Activated T-cell treated with anti-CD3 and anti-CD28 coated beads, Interleukin-2, amount 50 U/mL, for 24 hours (primary cell): ENCODE measurements around the gene GNG13.

Experiments used
- DNase-seq: peaks from one replicate; pipeline ENCODE4 v3.0.0-alpha.2; 2020
- H3K27ac Mint-ChIP-seq: 2 replicates; pipeline ENCODE4 v1.8.0; 2020; ENCODE audit warnings: mild to moderate bottlenecking, mixed read lengths
- H3K27me3 Mint-ChIP-seq: 2 replicates; pipeline ENCODE4 v1.8.0; 2020; ENCODE audit warnings: mixed read lengths
- H3K36me3 Mint-ChIP-seq: 2 replicates; pipeline ENCODE4 v1.8.0; 2020; ENCODE audit warnings: low read depth, mixed read lengths
- H3K4me1 Mint-ChIP-seq: 2 replicates; pipeline ENCODE4 v1.8.0; 2020; ENCODE audit warnings: low read depth, mixed read lengths
- H3K4me3 Mint-ChIP-seq: 2 replicates; pipeline ENCODE4 v1.8.0; 2020; ENCODE audit warnings: mild to moderate bottlenecking, moderate library complexity, mixed read lengths
- H3K9me3 Mint-ChIP-seq: 2 replicates; pipeline ENCODE4 v1.8.0; 2020; ENCODE audit warnings: mixed read lengths

The GNG13 gene

DNA sequence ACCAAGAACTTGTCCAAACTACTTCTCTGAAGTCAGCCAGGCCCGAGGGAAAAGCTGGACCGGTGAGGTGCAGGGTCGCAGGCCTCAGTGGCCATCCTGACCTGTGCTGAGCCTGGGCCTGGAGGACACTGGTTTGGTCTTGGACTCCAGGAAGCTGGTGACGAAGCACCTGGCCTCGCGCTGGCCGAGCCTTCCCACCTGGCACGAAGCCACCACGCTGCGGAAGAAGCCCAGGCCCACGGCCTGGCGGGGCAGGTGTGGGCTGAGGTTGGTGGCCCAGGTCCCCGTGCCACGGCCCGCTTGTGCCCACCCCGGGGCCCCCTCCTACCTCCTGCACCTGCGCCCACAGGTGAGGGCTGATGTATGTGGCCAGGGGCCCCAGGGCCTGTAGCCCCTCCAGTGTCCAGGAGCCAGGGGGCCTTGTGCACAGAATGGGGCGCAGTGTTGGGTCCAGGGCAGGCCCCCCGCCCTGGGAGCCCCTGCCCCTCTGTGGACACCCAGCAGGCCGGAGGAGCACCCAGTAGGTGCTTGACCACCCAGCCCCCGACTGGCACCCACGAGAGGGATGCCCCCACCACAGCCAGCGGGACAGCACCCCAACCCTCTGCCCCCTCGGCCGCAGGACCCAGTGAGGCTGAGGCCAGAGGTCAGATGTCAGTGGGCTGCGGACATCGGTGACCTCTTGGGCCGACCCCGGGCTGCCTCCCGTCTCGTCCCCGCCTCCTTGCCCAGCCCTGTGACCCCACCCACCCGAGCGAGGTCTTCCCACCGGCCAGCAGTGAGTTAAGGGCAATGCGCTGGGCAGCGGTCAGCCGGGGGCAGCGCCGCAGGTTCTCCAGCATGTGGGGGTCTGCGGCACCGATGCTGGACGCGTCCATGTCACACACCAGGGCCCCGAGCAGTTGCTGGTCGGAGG is 26.2 kb downstream of the GNG13 start:
- Mint-ChIP-seq H3K4me3 (no peak overlapping the region), H3K4me1 (no peaks in the 10 kb centered on the region), H3K36me3 (no peaks in the 10 kb centered on the region), H3K27me3 (no peaks in the 10 kb centered on the region), H3K27ac (no peak overlapping the region), H3K9me3 (no peaks in the 10 kb centered on the region)
- no peak for DNase-seq

DNA sequence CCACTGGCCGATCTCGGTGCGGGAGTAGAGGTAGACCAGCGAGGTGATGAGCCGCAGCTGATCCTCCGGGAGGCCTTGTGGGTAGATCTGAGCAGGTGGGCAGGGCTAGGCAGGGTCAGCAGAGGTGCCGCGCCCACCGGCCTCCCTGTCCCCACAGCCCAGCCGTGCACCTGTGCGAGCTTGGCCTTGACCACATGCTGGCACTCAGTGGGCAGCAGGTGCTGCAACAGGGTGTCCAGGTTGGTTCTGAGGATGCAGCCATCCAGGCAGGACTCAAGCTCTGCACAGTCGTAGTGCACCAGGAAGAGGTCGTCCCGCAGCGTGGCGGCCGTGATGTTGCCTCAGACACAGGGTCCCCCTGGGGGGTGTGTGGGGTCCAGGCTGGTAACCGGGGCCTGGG is 27.6 kb downstream of the GNG13 start:
- no peaks in the 10 kb centered on the region for H3K4me1 Mint-ChIP-seq
- no peak overlapping the region for H3K27ac Mint-ChIP-seq
- no peaks in the 10 kb centered on the region for H3K36me3 Mint-ChIP-seq
- no peaks in the 10 kb centered on the region for H3K27me3 Mint-ChIP-seq
- H3K9me3 Mint-ChIP-seq, result no peaks in the 10 kb centered on the region
- no peak for DNase-seq
- H3K4me3 Mint-ChIP-seq, result no peak overlapping the region

DNA sequence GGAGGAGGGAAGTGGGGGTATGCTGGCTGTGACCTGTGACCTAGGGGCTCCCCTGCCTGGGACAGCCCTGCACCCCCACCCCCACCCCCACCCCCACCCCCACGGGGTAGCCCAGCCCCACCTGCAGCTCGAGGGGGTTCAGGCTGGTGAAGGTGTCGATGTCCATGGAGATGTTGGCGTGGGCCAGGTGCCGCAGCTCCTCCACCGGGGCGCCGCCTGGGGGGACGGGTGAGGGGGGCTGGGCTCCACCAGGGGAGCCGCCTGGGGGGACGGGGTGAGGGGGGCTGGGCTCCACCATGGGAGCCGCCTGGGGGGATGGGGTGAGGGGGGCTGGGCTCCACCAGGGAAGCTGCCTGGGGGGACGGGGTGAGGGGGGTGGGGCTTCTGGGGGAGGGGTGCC is 30.1 kb downstream of the GNG13 start:
- Mint-ChIP-seq H3K27ac (no peak overlapping the region), H3K4me1 (no peaks in the 10 kb centered on the region), H3K27me3 (no peaks in the 10 kb centered on the region), H3K36me3 (no peaks in the 10 kb centered on the region), H3K4me3 (no peak overlapping the region), H3K9me3 (no peaks in the 10 kb centered on the region)
- DNase-seq, result no peak

DNA sequence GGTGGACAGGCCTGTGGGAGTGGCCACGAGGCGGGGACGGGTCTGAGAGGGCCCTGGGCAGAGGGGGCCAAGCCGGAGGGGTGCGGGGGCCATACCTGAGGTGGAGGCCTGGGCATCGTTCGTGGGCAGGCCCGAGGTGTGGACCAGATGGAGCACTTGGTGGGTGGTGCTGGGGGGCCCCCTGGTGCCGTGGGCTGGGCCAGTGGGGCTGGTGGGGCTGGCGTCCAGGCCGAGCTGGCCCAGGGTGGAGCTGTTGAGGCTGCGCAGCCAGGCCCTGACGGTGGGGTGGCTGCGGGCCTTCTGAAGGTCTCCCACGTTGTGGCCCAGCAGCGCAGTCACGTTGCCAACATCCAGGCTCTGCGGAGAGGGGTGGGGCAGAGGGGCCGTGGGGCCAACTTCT is 30.6 kb downstream of the GNG13 start:
- no peak for DNase-seq
- Mint-ChIP-seq H3K36me3 (no peaks in the 10 kb centered on the region), H3K27ac (no peak overlapping the region), H3K4me3 (no peak overlapping the region), H3K27me3 (no peaks in the 10 kb centered on the region), H3K9me3 (no peaks in the 10 kb centered on the region), H3K4me1 (no peaks in the 10 kb centered on the region)

DNA sequence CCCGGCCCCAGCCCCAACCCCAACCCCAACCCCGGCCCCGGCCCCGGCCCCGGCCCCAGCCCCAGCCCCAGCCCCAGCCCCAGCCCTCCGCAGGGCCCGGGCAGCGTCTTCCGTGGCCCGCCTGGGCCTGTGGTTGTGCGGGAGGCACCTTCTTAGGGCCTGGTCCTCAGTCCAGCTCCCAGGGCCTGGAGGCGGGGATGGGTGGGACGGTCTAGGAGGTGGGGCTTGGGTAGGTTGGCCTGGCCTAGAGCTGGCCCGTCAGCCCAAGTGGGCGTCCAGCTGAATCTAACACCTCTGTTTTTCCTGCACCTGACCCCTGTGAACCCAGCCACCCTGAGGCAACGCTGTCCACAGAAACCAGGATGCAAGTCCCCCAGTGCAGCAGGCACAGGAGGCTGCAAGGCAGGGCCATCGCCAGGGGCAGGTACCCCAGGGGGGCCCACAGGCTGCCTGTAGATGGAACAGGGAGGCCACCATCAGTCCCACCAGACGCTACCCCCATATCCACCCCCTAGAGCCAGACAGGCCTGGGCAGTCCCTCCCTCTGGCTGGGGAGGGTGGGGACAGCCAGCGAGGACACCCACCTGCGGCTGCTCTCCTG is 31.2 kb downstream of the GNG13 start:
- Mint-ChIP-seq H3K9me3 (no peaks in the 10 kb centered on the region), H3K27ac (no peak overlapping the region), H3K27me3 (no peaks in the 10 kb centered on the region), H3K4me3 (no peak overlapping the region), H3K36me3 (no peaks in the 10 kb centered on the region), H3K4me1 (no peaks in the 10 kb centered on the region)
- DNase-seq, result no peak

DNA sequence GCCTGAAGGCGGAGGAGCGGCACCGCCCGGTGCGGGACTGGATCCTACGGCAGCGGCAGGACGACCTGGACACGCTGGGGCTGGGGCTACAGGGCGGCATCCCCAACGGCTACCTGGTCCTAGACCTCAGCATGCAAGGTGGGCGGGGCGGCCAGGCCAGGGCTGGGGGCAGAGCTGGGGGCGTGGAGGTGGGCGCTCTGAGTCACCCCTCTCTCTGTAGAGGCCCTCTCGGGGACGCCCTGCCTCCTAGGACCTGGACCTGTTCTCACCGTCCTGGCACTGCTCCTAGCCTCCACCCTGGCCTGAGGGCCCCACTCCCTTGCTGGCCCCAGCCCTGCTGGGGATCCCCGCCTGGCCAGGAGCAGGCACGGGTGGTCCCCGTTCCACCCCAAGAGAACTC is 32.1 kb downstream of the GNG13 start:
- DNase-seq, result no peak
- Mint-ChIP-seq H3K27ac (no peak overlapping the region), H3K9me3 (no peaks in the 10 kb centered on the region), H3K4me3 (no peak overlapping the region), H3K27me3 (no peaks in the 10 kb centered on the region), H3K4me1 (no peaks in the 10 kb centered on the region), H3K36me3 (no peaks in the 10 kb centered on the region)

DNA sequence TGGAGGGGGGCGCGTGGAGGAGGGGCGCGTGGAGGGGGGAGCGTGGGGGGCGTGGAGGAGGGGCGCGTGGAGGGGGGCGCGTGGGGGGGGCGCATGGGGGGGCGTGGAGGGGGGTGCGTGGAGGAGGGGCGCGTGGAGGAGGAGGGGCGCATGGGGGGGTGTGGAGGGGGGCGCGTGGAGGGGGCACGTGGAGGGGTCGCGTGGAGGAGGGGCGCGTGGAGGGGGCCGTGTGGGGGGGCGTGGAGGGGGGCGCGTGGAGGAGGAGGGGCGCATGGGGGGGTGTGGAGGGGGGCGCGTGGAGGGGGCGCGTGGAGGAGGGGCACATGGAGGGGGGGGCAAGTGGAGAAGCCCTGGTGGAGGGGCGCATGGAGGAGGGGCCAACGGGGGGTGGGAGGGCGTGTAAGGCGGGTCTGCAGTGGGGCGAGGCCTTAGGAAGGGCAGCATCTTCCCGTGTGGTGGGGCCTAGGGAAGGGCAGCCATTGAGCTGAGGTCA is 32.7 kb downstream of the GNG13 start:
- no peaks in the 10 kb centered on the region for H3K4me1 Mint-ChIP-seq
- no peak overlapping the region for H3K4me3 Mint-ChIP-seq
- no peaks in the 10 kb centered on the region for H3K27me3 Mint-ChIP-seq
- no peak for DNase-seq
- H3K36me3 Mint-ChIP-seq, result no peaks in the 10 kb centered on the region
- H3K27ac Mint-ChIP-seq, result no peak overlapping the region
- no peaks in the 10 kb centered on the region for H3K9me3 Mint-ChIP-seq

DNA sequence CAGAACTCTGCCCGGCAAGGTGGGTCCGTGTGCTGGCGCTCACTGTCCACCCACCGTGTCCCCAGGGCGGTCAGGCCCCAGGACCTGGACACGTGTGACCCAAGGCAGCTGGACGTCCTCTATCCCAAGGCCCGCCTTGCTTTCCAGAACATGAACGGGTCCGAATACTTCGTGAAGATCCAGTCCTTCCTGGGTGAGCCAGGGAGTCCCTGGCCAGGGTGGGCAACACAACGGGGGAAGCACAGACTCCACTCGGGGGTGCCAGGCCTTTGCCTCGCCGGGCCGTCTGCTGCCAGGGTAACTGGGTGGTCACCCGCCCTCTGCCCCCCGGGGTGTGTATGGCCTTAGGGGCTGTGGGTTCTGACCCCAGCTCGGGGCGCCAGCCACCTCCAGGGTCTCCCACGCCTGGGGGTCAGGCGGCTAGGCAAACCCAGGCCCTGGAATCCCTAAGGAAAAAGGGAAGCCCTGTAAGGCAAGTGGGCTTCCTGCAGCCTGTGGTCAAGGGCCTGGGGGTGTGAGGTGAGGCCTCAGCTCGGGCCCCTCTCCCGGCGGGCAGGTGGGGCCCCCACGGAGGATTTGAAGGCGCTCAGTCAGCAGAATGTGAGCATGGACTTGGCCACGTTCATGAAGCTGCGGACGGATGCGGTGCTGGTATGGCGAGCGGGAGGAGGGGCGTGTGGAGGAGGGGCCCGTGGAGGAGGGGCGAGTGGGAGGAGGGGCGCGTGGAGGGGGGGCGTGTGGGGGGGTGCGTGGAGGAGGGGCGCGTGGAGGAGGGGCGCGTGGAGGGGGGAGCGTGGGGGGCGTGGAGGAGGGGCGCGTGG is 33.5 kb downstream of the GNG13 start:
- no peaks in the 10 kb centered on the region for H3K4me1 Mint-ChIP-seq
- H3K9me3 Mint-ChIP-seq, result no peaks in the 10 kb centered on the region
- no peaks in the 10 kb centered on the region for H3K36me3 Mint-ChIP-seq
- DNase-seq, result no peak
- no peak overlapping the region for H3K4me3 Mint-ChIP-seq
- no peaks in the 10 kb centered on the region for H3K27me3 Mint-ChIP-seq
- H3K27ac Mint-ChIP-seq, result no peak overlapping the region

DNA sequence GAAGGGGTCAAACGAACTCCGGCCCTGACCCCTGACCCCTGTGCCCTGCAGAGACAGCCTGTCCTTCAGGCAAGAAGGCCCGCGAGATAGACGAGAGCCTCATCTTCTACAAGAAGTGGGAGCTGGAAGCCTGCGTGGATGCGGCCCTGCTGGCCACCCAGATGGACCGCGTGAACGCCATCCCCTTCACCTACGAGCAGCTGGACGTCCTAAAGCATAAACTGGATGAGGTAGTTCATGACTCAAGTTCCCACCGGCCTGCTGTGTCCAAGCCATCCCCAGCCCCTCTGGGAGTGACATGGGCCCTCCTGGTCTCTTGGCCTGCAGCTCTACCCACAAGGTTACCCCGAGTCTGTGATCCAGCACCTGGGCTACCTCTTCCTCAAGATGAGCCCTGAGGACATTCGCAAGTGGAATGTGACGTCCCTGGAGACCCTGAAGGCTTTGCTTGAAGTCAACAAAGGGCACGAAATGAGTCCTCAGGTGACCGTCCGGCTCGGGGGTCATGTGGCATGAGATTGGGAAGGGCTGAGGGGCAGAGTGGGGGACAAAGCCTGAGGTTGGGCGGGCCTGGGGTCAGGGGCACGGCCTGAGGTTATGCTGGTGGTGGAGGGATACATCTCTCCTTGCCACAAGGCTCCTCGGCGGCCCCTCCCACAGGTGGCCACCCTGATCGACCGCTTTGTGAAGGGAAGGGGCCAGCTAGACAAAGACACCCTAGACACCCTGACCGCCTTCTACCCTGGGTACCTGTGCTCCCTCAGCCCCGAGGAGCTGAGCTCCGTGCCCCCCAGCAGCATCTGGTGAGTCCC is 34.3 kb downstream of the GNG13 start:
- no peak overlapping the region for H3K27ac Mint-ChIP-seq
- H3K36me3 Mint-ChIP-seq, result no peaks in the 10 kb centered on the region
- H3K9me3 Mint-ChIP-seq, result no peaks in the 10 kb centered on the region
- no peaks in the 10 kb centered on the region for H3K27me3 Mint-ChIP-seq
- DNase-seq, result no peak
- H3K4me1 Mint-ChIP-seq, result no peaks in the 10 kb centered on the region
- H3K4me3 Mint-ChIP-seq, result no peak overlapping the region

DNA sequence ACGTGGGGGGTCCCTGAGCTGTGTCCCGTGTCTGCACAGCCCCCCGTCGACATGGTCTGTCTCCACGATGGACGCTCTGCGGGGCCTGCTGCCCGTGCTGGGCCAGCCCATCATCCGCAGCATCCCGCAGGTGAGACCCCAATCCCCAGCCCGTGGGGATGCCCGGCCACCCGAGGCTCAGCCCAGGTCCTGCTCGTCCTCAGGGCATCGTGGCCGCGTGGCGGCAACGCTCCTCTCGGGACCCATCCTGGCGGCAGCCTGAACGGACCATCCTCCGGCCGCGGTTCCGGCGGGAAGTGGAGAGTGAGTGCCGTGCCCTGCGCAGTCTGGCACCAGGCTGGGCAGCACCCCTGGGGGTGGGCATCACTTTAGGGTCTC is 35.1 kb downstream of the GNG13 start:
- no peaks in the 10 kb centered on the region for H3K27me3 Mint-ChIP-seq
- H3K9me3 Mint-ChIP-seq, result no peaks in the 10 kb centered on the region
- H3K36me3 Mint-ChIP-seq, result no peaks in the 10 kb centered on the region
- DNase-seq, result no peak
- no peak overlapping the region for H3K4me3 Mint-ChIP-seq
- no peak overlapping the region for H3K27ac Mint-ChIP-seq
- no peaks in the 10 kb centered on the region for H3K4me1 Mint-ChIP-seq

DNA sequence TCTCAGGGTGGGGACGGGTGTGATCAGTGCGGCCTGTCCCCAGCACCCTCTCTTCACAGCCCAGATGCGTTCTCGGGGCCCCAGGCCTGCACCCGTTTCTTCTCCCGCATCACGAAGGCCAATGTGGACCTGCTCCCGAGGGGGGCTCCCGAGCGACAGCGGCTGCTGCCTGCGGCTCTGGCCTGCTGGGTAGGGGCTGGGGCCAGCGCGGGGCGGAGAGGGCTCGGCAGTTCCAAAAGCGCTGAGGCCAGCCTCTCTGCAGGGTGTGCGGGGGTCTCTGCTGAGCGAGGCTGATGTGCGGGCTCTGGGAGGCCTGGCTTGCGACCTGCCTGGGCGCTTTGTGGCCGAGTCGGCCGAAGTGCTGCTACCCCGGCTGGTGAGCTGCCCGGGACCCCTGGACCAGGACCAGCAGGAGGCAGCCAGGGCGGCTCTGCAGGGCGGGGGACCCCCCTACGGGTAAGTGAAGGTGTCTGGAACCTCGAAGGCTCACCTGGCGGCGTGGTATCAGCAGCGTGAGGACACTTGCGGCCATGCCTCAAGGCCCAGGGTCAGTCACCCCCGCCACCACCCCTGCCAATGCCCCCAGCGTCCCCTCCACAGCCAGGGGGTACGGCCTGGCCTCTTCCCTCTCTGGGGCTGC is 35.6 kb downstream of the GNG13 start:
- H3K9me3 Mint-ChIP-seq, result no peaks in the 10 kb centered on the region

DNA sequence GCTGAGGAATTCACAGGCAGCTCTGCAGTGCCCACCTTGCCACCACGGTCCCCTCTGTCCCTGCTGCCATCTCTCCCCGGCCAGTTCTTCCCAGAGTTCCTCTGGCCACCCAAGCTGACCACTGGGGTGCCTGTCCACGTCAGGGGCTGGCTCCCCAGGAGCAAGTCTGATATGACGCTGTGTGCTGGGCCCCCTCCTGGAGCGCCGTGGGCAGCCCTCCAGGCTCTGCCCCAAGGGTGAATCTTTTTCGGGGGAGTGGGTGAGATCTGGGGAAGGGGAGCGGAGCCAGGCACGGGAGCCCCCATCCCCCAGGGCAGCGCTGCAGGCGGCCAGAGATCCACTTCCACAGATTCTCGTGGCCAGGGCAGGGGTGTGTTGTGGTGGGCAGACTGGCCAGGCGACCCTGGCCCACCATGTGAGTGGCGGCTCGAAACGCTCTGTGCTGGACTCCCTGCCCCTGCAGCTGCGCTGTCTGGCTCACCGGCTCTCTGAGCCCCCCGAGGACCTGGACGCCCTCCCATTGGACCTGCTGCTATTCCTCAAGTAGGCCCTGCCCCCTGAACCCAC is 36.3 kb downstream of the GNG13 start:
- H3K36me3 Mint-ChIP-seq, result no peaks in the 10 kb centered on the region
- DNase-seq, result no peak
- H3K4me1 Mint-ChIP-seq, result no peaks in the 10 kb centered on the region
- no peaks in the 10 kb centered on the region for H3K27me3 Mint-ChIP-seq
- H3K9me3 Mint-ChIP-seq, result no peaks in the 10 kb centered on the region
- no peak overlapping the region for H3K4me3 Mint-ChIP-seq
- no peak overlapping the region for H3K27ac Mint-ChIP-seq

More for the DNA sequence above, 35.6 kb downstream of the GNG13 start:
- no peaks in the 10 kb centered on the region for H3K4me1 Mint-ChIP-seq
- no peak overlapping the region for H3K4me3 Mint-ChIP-seq
- H3K27ac Mint-ChIP-seq, result no peak overlapping the region
- H3K27me3 Mint-ChIP-seq, result no peaks in the 10 kb centered on the region
- no peaks in the 10 kb centered on the region for H3K36me3 Mint-ChIP-seq
- DNase-seq, result no peak

DNA sequence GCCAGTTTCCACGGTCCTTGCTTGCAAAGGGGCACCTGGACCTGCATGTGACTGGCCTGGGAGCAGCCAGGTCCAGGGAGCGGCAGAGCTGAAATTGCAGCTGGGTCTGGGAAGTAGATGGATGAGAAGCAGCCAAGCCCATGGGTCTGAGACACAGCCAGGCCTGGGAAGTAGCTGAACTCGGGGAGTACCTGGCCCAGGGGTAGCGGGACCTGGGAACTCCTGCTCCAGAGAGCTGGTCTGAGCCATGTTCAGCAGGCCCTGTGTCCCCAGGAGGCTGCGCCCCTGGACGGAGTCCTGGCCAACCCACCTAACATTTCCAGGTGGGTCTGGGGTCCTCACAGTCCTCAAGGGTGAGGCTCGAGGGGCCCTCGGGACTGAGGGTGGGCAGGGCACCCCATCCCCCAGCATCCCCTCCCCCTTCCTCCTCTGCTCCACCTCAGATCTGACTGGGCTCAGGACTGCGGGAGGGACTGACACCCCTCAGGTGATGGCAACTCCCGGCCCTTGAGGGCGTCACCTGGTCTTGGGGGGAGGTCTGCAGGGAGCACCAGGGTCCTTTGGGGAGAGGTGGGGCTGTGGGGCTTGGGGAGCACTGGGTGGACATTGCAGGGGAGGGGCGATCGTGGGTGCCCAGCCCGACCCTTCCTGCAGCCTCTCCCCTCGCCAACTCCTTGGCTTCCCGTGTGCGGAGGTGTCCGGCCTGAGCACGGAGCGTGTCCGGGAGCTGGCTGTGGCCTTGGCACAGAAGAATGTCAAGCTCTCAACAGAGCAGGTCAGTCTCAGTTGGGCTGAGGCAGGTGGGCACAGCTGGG is 37.0 kb downstream of the GNG13 start:
- no peaks in the 10 kb centered on the region for H3K9me3 Mint-ChIP-seq
- no peaks in the 10 kb centered on the region for H3K4me1 Mint-ChIP-seq
- no peak overlapping the region for H3K4me3 Mint-ChIP-seq
- H3K36me3 Mint-ChIP-seq, result no peaks in the 10 kb centered on the region
- no peak overlapping the region for H3K27ac Mint-ChIP-seq
- DNase-seq, result no peak
- no peaks in the 10 kb centered on the region for H3K27me3 Mint-ChIP-seq
